HepG2 (cell line): ENCODE measurements around the gene ANKRD31. TPM values are rescaled to one million over a fixed set of nuclear protein-coding genes. Genes with fewer than 3 reads are reported as not detected.

Source experiments
- ATAC-seq: fragments of 200-7000 bp; cut with Tn5 transposase; 3 replicates; pipeline ENCODE4 v1.9.1; 2020; ENCODE audit warnings: mild to moderate bottlenecking, moderate library complexity
- BruUV-seq: library from RNA; stranded (reverse); fragments of 400-500 nt; replicated peaks from 2 replicates; lab custom pipeline; 2021; lab: Mats Ljungman, UMichigan
- CTCF ChIA-PET: fragments of 300-600 bp; formaldehyde crosslinking; extraction: SDS; loops from one replicate; lab custom pipeline; 2021; ENCODE audit warnings: low total read pairs, inconsistent platforms, low intra/inter-chr PET ratio; lab: Yijun Ruan, JAX
- POLR2A ChIA-PET: fragments of 350-600 bp; sonication (Branson Sonifier 250); formaldehyde crosslinking; loops from one replicate; lab custom pipeline; 2020; ENCODE audit warnings: antibody characterized with exemption, inconsistent platforms; lab: Yijun Ruan, JAX
- DNase-seq: peaks from one replicate; pipeline ENCODE4 v3.0.0-alpha.2; 2015; ENCODE audit warnings: low spot score
- FAIRE-seq: peaks from 3 replicates; lab custom pipeline; 2011; peaks lifted over from hg19 to GRCh38; lab: Jason Lieb, UNC
- H2AFZ ChIP-seq: one replicate; pipeline ENCODE4 v1.6.1; 2011; ENCODE audit warnings: low read length, inconsistent platforms
- H3K27ac ChIP-seq: fragments of 300-600 bp; 3 replicates; pipeline ENCODE4 v1.8.0; 2011; ENCODE audit warnings: mixed run types, mild to moderate bottlenecking, mixed read lengths, low read length, inconsistent platforms; ENCODE audit not compliant: insufficient read depth; ENCODE audit errors: extremely low read length
- H3K27me3 ChIP-seq, 2 experiments: fragments of 200-600 bp in 1 of 2; 2 replicates in 1 of 2; 3 replicates in 1 of 2; pipeline versions ENCODE4 v1.6.0 to v1.8.0; 2011; ENCODE audit warnings: low read length in 2 of 2, mild to moderate bottlenecking in 2 of 2, moderate library complexity in 2 of 2, inconsistent platforms in 1 of 2; ENCODE audit not compliant: insufficient read depth in 2 of 2, control insufficient read depth in 1 of 2
- H3K36me3 ChIP-seq, 2 experiments: fragments of 200-600 bp in 1 of 2; replicated peaks in 1 of 2; 2 replicates in 1 of 2; 3 replicates in 1 of 2; pipeline versions ENCODE4 v1.5.1 to v1.8.0; 2011; ENCODE audit warnings: low read length in 2 of 2, inconsistent platforms in 1 of 2; ENCODE audit not compliant: insufficient read depth in 2 of 2, control insufficient read depth in 1 of 2
- H3K4me1 ChIP-seq: 2 replicates; pipeline ENCODE4 v1.5.1; 2012; ENCODE audit warnings: low read length, inconsistent platforms; ENCODE audit not compliant: insufficient read depth
- H3K4me2 ChIP-seq: 2 replicates; pipeline ENCODE4 v1.6.0; 2011; ENCODE audit warnings: low read depth, low read length, inconsistent platforms
- H3K4me3 ChIP-seq, 3 experiments: fragments of 200-600 bp in 1 of 3; sonication (generic), shearing (Covaris generic) in 1 of 3; replicated peaks in 1 of 3; 2 replicates each; pipeline ENCODE4 v1.5.1; 2011 to 2016; ENCODE audit warnings: low read length in 3 of 3, inconsistent platforms in 2 of 3, low read depth in 2 of 3, mild to moderate bottlenecking in 2 of 3, control low read depth in 1 of 3, mixed read lengths in 1 of 3; ENCODE audit not compliant: insufficient read depth in 1 of 3
- H3K79me2 ChIP-seq: one replicate; pipeline ENCODE4 v1.6.1; 2011; ENCODE audit warnings: low read length, inconsistent platforms; ENCODE audit not compliant: insufficient read depth
- H3K9ac ChIP-seq: 2 replicates; pipeline ENCODE4 v1.6.0; 2011; ENCODE audit warnings: mild to moderate bottlenecking, low read depth, low read length, inconsistent platforms; ENCODE audit not compliant: insufficient read depth
- H3K9me3 ChIP-seq: 2 replicates; pipeline ENCODE4 v1.5.1; 2012; ENCODE audit warnings: mild to moderate bottlenecking, low read length
- H4K20me1 ChIP-seq: 2 replicates; pipeline ENCODE4 v1.6.0; 2011; ENCODE audit warnings: inconsistent platforms, mild to moderate bottlenecking, low read length, moderate library complexity; ENCODE audit not compliant: insufficient read depth
- FOXO1 ChIP-seq: sonication (generic); formaldehyde crosslinking; IDR thresholded peaks from 2 replicates; pipeline ENCODE4 v1.4.0; 2020; ENCODE audit warnings: missing genetic modification reagents
- MAFF ChIP-seq: IDR thresholded peaks from 2 replicates; pipeline ENCODE4 v1.6.1; 2011; ENCODE audit warnings: low read depth, low read length, improper control_type of control experiment
- MAFK ChIP-seq, 2 experiments: IDR thresholded peaks in 1 of 2; conservative IDR thresholded peaks in 1 of 2; 2 replicates each; pipeline ENCODE4 v1.6.1; 2011; ENCODE audit warnings: improper control_type of control experiment in 2 of 2, low read length in 2 of 2
- MTF2 ChIP-seq: sonication (generic); formaldehyde crosslinking; IDR thresholded peaks from 2 replicates; pipeline ENCODE4 v1.5.0; 2020; ENCODE audit warnings: missing genetic modification reagents, borderline replicate concordance
- RAD51 ChIP-seq: fragments of 450-650 bp; IDR thresholded peaks from 2 replicates; pipeline ENCODE4 v1.6.1; 2016; ENCODE audit warnings: borderline replicate concordance
- SP1 ChIP-seq, 2 experiments: fragments of 450-650 bp in 1 of 2; sonication (generic) in 1 of 2; formaldehyde crosslinking in 1 of 2; IDR thresholded peaks; 2 replicates each; pipeline versions ENCODE4 v1.4.0 to v1.6.1; 2016 to 2020; ENCODE audit warnings: missing genetic modification reagents in 1 of 2
- ZNF615 ChIP-seq: sonication (generic); formaldehyde crosslinking; IDR thresholded peaks from 2 replicates; pipeline ENCODE4 v1.5.0; 2020; ENCODE audit warnings: mild to moderate bottlenecking, missing genetic modification reagents, borderline replicate concordance
- ZNF773 ChIP-seq: sonication (generic); formaldehyde crosslinking; IDR thresholded peaks from 2 replicates; pipeline ENCODE4 v1.4.0; 2020; ENCODE audit warnings: missing genetic modification reagents, borderline replicate concordance
- WGBS: methylation state at CpG from one replicate; pipeline ENCODE4 v1.1.6; 2017; ENCODE audit warnings: low lambda C conversion rate; 5-methylcytosine and 5-hydroxymethylcytosine counted together
- in situ Hi-C: cut with HindIII; loops from 2 replicates; pipeline ENCODE4 v1.10.0; 2017; ENCODE audit warnings: low pct_unique_long_range_greater_than_20kb; ENCODE audit not compliant: extremely low pct_ligation_motif_present
- intact Hi-C: fragments of 100-400 bp; cut with micrococcal nuclease; formaldehyde crosslinking; loops from one replicate; pipeline ENCODE4 v1.10.0; 2022; ENCODE audit not compliant: unreplicated experiment
- polyA plus RNA-seq, 8 experiments: library from polyadenylated mRNA; depleted of rRNA in 3 of 8; stranded (reverse) in 7 of 8; unstranded in 1 of 8; fragments of >200 nt; fragmentation: Illumina TruSeq in 4 of 8; extraction: Trizol in 4 of 8; gene quantifications; 2 replicates each; pipeline versions ENCODE4 v1.2.1 to v1.2.3, GENCODE V29; 2011 to 2016; ENCODE audit warnings: low read depth in 4 of 8, missing spikeins in 1 of 8, mixed read lengths in 1 of 8; ENCODE audit not compliant: insufficient read depth in 1 of 8
- total RNA-seq, 5 experiments: library from RNA; depleted of rRNA; stranded (reverse); fragments of >200 nt; fragmentation: Illumina TruSeq; extraction: Trizol; gene quantifications; 2 replicates each; pipeline ENCODE4 v1.2.3, GENCODE V29; 2016; ENCODE audit warnings: low read depth in 1 of 5
- TF ChIP-seq, protein P1 (sequence below), 2 experiments: sonication (generic) in 1 of 2; formaldehyde crosslinking in 1 of 2; IDR thresholded peaks; 2 replicates each; pipeline versions ENCODE4 v1.5.1 to v1.6.1; 2011 to 2020; ENCODE audit warnings: borderline replicate concordance in 1 of 2, low read depth in 1 of 2, low read length in 1 of 2, mild to moderate bottlenecking in 1 of 2, missing genetic modification reagents in 1 of 2, moderate library complexity in 1 of 2

Gene ANKRD31
- total and polyA plus RNA-seq, 2 of the 13 experiments (the other 11 are each of a cell fraction or from before 2014, with no cell fraction given), result 0.01 to 0.09 TPM

DNA sequence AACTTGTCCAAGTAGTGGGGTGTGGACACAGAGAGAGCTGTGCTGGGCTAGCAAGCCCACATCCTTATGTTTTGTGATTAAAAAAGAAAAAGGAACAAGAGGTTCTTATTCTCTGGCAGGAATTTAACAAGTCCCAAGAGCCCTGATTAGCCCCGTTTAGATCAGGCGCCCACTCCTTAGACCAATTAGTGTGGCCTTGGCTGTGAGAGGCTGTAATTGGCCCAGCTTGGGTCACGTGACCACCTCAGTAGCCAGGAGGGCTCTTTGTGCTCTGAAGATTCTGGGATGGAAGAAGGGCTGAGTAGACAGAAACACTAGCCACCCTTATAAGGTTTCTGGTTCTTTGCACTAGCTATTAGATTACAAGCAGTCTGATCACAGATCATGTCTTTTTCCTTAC, 215.5 kb downstream of the ANKRD31 start:
- H3K27ac ChIP-seq, result no peak overlapping the region
- DNase-seq, result no peak
- TF ChIP-seq SP1 (IDR thresholded peaks at IDR 0.05) (no peak), SP1 (CRISPR knock-in tag; IDR thresholded peaks at IDR 0.05) (no peak), MTF2 (CRISPR knock-in tag) (no peak), MAFK (conservative IDR thresholded peaks at IDR 0.05 in 1 of 2, IDR thresholded peaks at IDR 0.05 in 1 of 2; ENCODE audit: low read length in 2 of 2) (peak in 1 of 2 experiments; percentile 12; a peak in 1 of 4 replicates), ZNF615 (CRISPR knock-in tag) (no peak), FOXO1 (CRISPR knock-in tag) (no peak), ZNF773 (CRISPR knock-in tag) (no peak), MAFF (0 out of 2 replicates have a peak, but pooled peaks have one; percentile 11), RAD51 (peak; percentile 47; the same call in 1 of the 2 replicates)
- TF ChIP-seq, protein P1, sequence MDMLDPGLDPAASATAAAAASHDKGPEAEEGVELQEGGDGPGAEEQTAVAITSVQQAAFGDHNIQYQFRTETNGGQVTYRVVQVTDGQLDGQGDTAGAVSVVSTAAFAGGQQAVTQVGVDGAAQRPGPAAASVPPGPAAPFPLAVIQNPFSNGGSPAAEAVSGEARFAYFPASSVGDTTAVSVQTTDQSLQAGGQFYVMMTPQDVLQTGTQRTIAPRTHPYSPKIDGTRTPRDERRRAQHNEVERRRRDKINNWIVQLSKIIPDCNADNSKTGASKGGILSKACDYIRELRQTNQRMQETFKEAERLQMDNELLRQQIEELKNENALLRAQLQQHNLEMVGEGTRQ (IDR thresholded peaks at IDR 0.05; ENCODE audit: low read depth, low read length), result no peak
- TF ChIP-seq, protein P1 (CRISPR knock-in tag; IDR thresholded peaks at IDR 0.05; ENCODE audit: borderline replicate concordance), result peak; percentile 28; the same call in 1 of the 2 replicates
- TF ChIP-seq, all 625 proteins: peak for 4
- no peaks in the 10 kb centered on the region for H3K36me3 ChIP-seq
- H3K4me2 ChIP-seq, result no peak overlapping the region
- in situ Hi-C loops (no loop called here), intact Hi-C loops (no loop called here)
- no peak for FAIRE-seq
- H3K9ac ChIP-seq, result no peak overlapping the region
- ChIA-PET POLR2A (no interaction called here), CTCF (no interaction called here)
- no peak overlapping the region for H2AFZ ChIP-seq
- no peaks in the 10 kb centered on the region for H3K79me2 ChIP-seq
- ATAC-seq, result no peak
- BruUV-seq, result no TSS peak
- no peaks in the 10 kb centered on the region for H4K20me1 ChIP-seq
- WGBS, result 84% methylated on average over 3 of the region's 3 CpGs
- H3K9me3 ChIP-seq, result no peaks in the 10 kb centered on the region
- no peaks in the 10 kb centered on the region for H3K27me3 ChIP-seq
- peaks cover 25% of the 10 kb centered on the region for H3K4me1 ChIP-seq
- H3K4me3 ChIP-seq, result no peak overlapping the region
